GM19397 (cell line): Measurements from ENCODE around the gene TEX51.

ENCODE experiments used
- ATAC-seq: cut with Tn5 transposase; IDR thresholded peaks from one replicate; pipeline ENCODE4 v1.9.1; 2021; ENCODE audit warnings: mild to moderate bottlenecking, moderate library complexity; ENCODE audit not compliant: unreplicated experiment

The TEX51 gene

GRCh38 chr2:126877861-126878565 lies 20.7 kb upstream of the TEX51 start:
- no peak for ATAC-seq

- ATAC-seq, result no peak
These were observed 20.1 kb upstream of the TEX51 start for GRCh38 chr2:126878601-126879000.

GRCh38 chr2:126879348-126880298 lies 19.1 kb upstream of the TEX51 start:
- no peak for ATAC-seq

- no peak for ATAC-seq
These were observed 18.4 kb upstream of the TEX51 start for GRCh38 chr2:126880324-126880723.

DNA sequence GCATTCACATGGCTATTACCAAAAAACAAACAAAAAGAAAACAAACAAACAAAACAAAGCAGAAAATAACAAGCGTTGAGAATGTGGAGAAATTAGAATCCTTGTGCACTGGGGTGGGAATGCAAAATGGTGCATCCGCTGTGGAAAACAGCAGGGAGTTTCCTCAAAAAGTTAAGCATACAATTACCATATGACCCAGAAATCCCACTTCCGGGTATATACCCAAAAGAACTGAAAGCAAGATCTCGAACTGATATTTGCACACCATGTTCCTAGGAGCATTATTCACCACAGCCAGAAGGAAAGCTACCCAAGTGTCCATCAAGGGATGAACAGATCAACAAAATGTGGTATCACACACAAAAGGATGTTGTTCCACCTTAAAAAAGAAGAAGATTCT lies 17.9 kb upstream of the TEX51 start:
- ATAC-seq, result no peak

GRCh38 chr2:126881591-126881990 lies 17.1 kb upstream of the TEX51 start:
- no peak for ATAC-seq

DNA sequence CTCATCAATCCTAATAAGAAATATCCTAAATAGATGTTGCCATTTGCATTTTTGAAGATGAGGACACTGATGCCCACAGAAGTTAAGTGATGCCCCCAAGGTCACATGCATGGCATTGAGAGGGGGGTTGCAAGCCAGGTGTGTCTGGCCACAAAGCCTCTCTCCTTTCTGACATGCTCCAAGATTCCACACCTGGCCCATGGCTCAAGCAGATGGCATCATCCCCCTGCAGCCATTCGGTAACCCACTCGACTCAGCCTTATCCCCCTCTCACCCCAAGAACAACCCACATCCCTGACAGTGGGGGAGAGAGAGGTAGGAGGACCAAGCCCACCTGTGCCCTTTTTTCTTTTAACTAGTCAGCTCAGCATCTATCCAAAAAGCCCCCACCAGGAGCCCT lies 16.5 kb upstream of the TEX51 start:
- ATAC-seq, result no peak

GRCh38 chr2:126882736-126883665 lies 15.7 kb upstream of the TEX51 start:
- ATAC-seq, result no peak

DNA sequence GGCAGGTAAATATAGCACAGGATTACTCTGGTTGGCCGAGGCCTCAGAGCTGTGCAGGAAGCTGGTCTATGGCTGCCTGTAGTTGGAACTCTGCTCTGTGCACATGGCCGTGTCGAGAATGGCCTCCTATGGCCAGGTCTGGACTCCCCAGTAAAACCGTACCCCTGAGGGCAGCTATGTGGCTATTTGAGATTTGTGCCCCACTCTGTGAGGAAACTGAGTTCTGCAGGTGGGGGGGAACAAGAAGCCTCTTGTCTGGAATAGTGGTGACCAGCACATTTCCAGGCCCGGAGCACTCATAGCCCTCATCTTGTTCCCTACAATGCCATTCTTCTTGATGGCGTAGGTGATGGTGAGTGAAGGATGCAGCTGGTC lies 15.0 kb upstream of the TEX51 start:
- no peak for ATAC-seq

GRCh38 chr2:126884861-126885750 lies 13.6 kb upstream of the TEX51 start:
- no peak for ATAC-seq

GRCh38 chr2:126885751-126886210 lies 12.9 kb upstream of the TEX51 start:
- no peak for ATAC-seq

DNA sequence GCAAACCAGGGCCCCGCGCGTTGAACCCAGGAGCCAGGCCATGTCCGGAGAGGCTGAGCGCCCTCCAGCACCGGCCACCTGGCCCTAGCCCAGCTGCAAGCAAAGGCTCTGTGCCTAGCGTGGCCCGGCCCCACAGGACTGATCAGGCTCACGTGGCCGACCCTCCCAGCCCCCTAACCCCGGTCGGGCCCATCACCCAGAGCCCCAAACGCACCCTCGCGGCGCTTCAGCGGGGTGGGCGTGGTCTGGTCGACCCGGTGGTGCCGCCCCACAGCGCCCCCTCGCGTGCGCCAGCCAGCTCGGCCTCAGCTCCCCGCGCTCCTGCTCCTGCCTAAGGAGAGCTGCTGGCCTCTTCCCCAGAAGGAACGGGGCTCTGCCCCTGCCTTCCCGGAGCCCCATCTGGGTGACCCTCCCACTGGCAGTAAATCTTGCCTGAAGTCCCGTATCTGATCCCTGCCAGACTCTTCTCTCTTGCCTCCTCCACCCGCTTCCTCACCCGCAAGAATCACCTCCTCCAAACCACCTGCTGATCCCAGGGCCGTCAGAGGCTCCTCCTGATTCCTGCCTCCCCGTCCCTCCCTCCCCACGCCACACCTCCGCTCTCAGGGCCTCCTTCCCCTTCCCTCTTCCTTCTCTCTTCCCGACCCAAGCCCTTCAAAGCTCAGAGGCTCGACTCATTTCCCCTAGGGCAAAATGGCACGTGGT lies 12.3 kb upstream of the TEX51 start:
- peak; percentile 79 for ATAC-seq

DNA sequence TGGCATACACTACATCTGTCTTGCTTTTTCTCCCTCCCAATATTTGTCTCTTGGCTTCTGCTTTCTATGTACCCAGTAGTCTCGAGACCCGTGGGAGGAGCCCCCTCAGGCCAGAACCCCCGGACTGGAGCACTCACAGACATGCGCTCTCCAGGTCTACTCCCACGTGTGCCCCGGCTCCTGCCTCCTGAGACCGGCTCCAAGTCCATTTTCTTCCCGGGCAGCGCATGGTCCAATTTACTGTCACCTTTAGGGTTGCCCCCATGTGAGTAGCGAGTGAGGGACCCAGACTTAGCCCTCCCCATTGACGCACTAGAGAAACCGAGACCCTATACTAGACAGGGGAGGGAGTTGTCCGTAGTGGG lies 11.8 kb upstream of the TEX51 start:
- ATAC-seq, result no peak

- ATAC-seq, result no peak
These were observed 11.2 kb upstream of the TEX51 start for GRCh38 chr2:126887506-126887905.

DNA sequence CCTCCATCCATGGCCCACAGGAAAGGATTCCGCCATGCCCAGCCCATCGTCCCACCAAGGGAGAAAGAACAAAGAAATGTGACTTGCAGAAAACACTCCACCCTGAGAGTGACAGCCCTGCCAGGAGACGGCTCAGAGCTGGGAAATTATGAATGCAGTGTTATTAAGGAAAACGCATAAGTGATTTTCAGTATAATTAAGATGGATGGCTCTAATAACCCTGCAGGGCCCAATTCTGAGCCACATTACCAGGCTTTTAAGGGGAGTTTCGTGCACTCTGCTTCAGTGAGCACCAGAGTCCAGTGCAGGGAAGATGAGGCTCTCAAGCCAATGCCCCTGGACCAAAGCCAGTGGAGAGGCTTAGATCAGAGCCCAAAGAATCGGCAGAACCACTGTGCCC lies 10.6 kb upstream of the TEX51 start:
- ATAC-seq, result no peak

DNA sequence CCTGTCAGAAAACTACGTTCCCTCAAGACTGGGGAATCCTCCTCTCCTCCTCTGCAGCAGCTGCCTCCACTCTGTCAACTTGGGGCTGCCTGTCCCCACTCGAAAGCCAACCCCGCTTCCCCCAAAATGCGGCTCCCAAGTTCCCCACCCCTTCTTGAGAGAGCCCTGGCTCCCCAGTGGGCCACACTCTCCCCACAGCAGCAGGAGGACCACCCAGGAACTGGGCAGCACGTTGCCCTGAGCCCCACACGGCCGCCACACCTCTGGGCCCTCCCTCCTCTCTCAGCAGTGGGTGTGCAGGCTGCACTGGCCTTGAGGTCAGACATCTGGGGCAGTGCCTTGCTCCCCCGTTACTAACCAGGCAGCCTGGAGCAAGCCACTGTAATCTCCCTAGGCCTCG lies 9.6 kb upstream of the TEX51 start:
- ATAC-seq, result no peak

DNA sequence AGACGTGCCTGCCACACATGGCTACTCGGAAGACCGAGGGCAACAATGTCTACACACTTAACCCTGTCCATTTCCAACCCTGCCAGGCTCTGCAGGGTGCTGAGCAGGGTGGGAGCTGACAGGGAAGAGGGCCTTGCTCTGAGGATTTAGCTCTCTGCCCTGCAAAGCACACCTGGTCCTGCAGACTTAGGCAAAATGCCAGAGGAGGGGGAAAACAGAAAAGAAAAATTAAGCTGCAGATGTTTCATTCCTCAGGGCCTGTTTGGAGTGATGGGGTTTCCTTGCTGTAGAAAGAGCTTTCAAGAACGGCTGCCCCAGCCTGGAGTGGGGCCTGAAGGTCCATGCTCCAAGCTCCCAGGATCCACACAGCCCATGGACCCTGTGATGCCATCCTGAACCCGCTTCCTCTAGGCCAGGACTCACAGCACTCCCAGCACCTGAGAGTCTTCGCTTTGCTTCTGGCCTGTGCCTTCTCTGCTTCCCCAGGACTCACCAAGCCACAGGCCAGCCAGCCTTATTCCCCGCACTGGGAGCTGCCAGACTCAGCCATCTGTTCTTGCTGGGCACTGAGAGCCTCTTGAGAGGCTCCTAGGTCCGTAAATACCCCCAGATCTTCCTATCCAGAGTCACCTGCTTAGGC lies 9.1 kb upstream of the TEX51 start:
- ATAC-seq, result no peak

- ATAC-seq, result no peak
These were observed 8.6 kb upstream of the TEX51 start for GRCh38 chr2:126890136-126890510.
